ENCODE results near the gene CHIC2. TPM values are rescaled to one million over a fixed set of nuclear protein-coding genes. Genes with fewer than 3 reads are reported as not detected.

The CHIC2 gene
- total RNA-seq, 1 donor from 2014 or later: 22.5 TPM

- Mint-ChIP-seq H3K4me1 (ENCODE audit: low read depth) (no peaks in the 10 kb centered on the region), H3K27me3 (ENCODE audit: low read depth) (no peaks in the 10 kb centered on the region), H3K36me3 (ENCODE audit: low read depth) (peaks cover 9% of the 10 kb centered on the region), H3K4me3 (ENCODE audit: low read depth) (no peak overlapping the region), H3K27ac (no peak overlapping the region), H3K9me3 (no peaks in the 10 kb centered on the region)
- intact Hi-C loops (cut with micrococcal nuclease): no loop called here
- no peak for DNase-seq (ENCODE audit: low spot score)
Measured at GRCh38 chr4:54015423-54016030, 48.9 kb downstream of the CHIC2 start.

DNA sequence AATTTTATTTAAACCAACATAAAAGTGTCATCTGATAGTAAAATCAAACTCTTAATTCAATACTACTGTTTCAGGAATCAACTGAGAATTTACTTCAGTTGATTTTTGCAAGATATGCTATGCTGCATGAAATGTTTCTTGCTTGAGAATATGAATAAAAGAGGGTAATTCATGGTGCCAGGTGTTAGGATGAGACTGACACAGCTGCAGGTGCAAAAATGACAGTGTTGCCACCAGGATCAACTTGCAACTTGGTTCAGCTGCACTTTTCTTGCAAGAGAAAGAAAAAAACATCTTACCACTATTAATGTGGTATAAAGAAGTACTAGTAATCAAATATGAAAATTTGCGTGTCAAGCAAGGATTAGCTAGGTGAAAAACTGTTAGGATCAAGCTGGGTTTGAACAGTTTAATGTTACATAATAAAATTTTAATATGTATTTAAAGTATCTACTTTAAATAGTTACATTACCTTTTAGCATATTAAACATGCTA is 49.7 kb downstream of the CHIC2 start:
- Mint-ChIP-seq H3K27ac (no peak overlapping the region), H3K4me1 (ENCODE audit: low read depth) (no peaks in the 10 kb centered on the region), H3K9me3 (no peaks in the 10 kb centered on the region), H3K27me3 (ENCODE audit: low read depth) (no peaks in the 10 kb centered on the region), H3K4me3 (ENCODE audit: low read depth) (no peak overlapping the region), H3K36me3 (ENCODE audit: low read depth) (peaks cover 14% of the 10 kb centered on the region)
- no peak for DNase-seq (ENCODE audit: low spot score)
- intact Hi-C loops (cut with micrococcal nuclease): no loop called here

DNA sequence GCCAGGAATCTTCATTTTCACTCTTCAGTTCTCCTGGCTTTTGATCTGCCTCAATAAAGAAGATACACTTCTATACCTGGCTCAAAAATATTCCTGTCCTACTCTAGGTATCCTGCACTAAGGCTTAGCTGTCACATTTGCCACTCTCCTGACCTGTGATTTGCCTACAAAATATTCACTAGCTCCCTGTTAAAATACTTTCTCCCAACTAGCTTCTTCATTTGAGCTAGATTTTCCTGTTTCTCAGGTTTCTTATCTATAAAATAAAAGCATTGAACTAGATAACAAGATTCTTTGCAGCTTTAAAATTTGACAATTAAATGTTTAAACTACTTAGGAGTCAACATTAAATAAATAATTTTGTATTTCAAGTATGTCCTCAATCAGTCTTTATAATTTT is 53.2 kb downstream of the CHIC2 start:
- H3K27ac Mint-ChIP-seq: no peak overlapping the region
- intact Hi-C loops (cut with micrococcal nuclease): no loop called here
- peaks cover 26% of the 10 kb centered on the region for H3K36me3 Mint-ChIP-seq (ENCODE audit: low read depth)
- no peak for DNase-seq (ENCODE audit: low spot score)
- H3K27me3 Mint-ChIP-seq (ENCODE audit: low read depth): no peaks in the 10 kb centered on the region
- no peaks in the 10 kb centered on the region for H3K9me3 Mint-ChIP-seq
- H3K4me1 Mint-ChIP-seq (ENCODE audit: low read depth): no peaks in the 10 kb centered on the region
- H3K4me3 Mint-ChIP-seq (ENCODE audit: low read depth): no peak overlapping the region

GRCh38 chr4:54006755-54007154 is 57.6 kb downstream of the CHIC2 start:
- intact Hi-C loops (cut with micrococcal nuclease): loop anchor here (5.0 kb wide), 1 partner anchor 51 kb away; no protein-coding TSS in a partner anchor
- peaks cover 51% of the 10 kb centered on the region for H3K36me3 Mint-ChIP-seq (ENCODE audit: low read depth)
- no peak overlapping the region for H3K27ac Mint-ChIP-seq
- no peak for DNase-seq (ENCODE audit: low spot score)
- H3K4me1 Mint-ChIP-seq (ENCODE audit: low read depth): peaks cover 6% of the 10 kb centered on the region
- H3K4me3 Mint-ChIP-seq (ENCODE audit: low read depth): no peak overlapping the region
- H3K27me3 Mint-ChIP-seq (ENCODE audit: low read depth): no peaks in the 10 kb centered on the region
- no peaks in the 10 kb centered on the region for H3K9me3 Mint-ChIP-seq

DNA sequence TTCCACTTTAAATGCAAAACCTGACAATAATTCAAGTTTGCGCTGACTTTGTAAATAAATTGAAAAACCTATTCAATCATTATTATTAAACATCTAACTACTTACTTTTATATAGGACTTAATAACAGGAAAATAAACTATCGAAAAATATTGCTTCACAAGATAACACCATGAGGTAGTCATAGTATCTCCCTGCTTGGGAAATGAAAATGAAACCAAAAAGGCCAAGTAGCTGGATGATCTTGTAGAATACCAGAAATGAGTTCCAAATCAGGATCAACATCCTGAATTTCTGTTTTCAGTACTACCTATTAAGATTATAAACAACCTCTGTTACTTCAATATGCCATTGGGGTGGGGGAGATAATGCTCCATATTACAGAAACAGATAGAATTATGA is 58.9 kb downstream of the CHIC2 start:
- Mint-ChIP-seq H3K27me3 (ENCODE audit: low read depth) (no peaks in the 10 kb centered on the region), H3K9me3 (no peaks in the 10 kb centered on the region), H3K27ac (no peak overlapping the region), H3K4me1 (ENCODE audit: low read depth) (peaks cover 7% of the 10 kb centered on the region), H3K36me3 (ENCODE audit: low read depth) (peaks cover 48% of the 10 kb centered on the region), H3K4me3 (ENCODE audit: low read depth) (no peak overlapping the region)
- no peak for DNase-seq (ENCODE audit: low spot score)
- intact Hi-C loops (cut with micrococcal nuclease): loop anchor here (5.0 kb wide), 1 partner anchor 52 kb away; no protein-coding TSS in a partner anchor

DNA sequence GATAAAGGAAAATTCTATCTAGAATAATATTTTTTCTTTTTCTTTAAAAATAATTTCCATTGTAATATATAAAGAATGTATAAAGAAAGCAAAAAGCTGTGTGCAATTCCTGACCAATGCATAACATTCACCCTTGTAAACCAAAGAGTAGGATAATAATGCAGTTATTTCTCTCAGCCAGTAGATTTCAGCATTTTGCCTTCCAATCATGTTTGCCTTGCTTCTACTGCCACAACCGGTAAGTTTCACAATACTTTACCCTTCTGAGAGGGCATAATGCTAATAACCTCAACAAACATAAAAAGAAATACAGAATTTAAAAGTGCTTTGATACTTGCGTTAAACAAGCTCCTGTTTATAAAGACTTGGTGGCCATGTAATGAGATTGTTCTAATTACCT is 59.9 kb downstream of the CHIC2 start:
- peaks cover 7% of the 10 kb centered on the region for H3K4me1 Mint-ChIP-seq (ENCODE audit: low read depth)
- H3K27ac Mint-ChIP-seq: no peak overlapping the region
- H3K4me3 Mint-ChIP-seq (ENCODE audit: low read depth): no peak overlapping the region
- intact Hi-C loops (cut with micrococcal nuclease): no loop called here
- no peaks in the 10 kb centered on the region for H3K9me3 Mint-ChIP-seq
- H3K27me3 Mint-ChIP-seq (ENCODE audit: low read depth): no peaks in the 10 kb centered on the region
- DNase-seq (ENCODE audit: low spot score): no peak
- peaks cover 45% of the 10 kb centered on the region for H3K36me3 Mint-ChIP-seq (ENCODE audit: low read depth)

DNA sequence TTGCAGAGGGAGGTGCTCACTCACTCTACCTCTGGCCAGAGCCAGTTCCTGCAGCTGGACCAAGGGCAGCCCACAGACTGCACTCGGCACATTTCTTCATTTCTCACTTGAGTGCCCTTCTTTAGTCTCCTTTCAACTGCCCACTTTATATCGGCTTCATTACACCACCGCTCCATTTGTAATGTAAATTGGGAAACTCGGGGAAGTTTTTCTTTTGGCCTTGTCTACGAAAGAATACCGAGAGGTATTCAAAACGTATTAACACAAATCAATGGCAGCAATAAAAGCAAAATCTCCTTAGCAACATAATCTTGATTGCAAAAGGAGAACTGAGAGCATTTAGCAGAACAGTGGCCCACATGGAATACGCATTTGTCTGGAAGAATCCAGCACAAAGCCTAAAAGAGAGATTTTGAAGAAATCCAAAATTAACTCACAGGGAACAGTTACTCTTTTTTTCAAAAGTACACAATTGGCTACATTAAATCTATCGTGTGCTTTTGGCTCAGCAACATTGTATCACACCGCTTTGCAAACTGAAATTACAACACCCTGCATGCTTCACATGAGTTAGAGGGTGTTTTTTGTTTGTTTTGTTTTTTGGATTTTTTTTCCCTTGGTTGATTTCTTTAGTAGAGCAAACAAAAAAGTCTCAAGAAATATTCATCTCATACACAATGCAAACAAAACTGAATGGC is 62.6 kb downstream of the CHIC2 start:
- H3K4me3 Mint-ChIP-seq (ENCODE audit: low read depth): no peak overlapping the region
- H3K36me3 Mint-ChIP-seq (ENCODE audit: low read depth): peaks cover 38% of the 10 kb centered on the region
- no peak for DNase-seq (ENCODE audit: low spot score)
- no peaks in the 10 kb centered on the region for H3K27me3 Mint-ChIP-seq (ENCODE audit: low read depth)
- H3K27ac Mint-ChIP-seq: no peak overlapping the region
- no peaks in the 10 kb centered on the region for H3K9me3 Mint-ChIP-seq
- peaks cover 7% of the 10 kb centered on the region for H3K4me1 Mint-ChIP-seq (ENCODE audit: low read depth)
- intact Hi-C loops (cut with micrococcal nuclease): no loop called here

DNA sequence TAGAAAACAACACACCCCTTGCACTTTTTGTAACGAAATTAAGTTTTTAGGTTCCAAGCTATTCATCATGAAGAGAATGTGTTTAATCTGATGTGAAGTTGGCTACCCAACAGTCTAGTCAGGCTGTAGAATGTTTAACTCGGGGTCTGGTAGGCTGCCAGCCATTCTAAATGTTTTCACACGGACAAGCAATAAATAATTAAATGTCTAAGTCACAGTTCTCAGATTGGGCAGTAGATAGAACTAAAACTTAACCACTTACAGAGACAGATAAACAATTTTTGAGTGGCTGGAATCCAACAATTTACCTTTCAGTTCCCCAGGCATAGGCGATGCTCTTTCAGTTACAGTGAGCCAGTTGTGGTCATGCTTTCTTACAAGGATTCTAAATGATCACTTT is 66.5 kb downstream of the CHIC2 start:
- no peak for DNase-seq (ENCODE audit: low spot score)
- intact Hi-C loops (cut with micrococcal nuclease): no loop called here
- Mint-ChIP-seq H3K4me3 (ENCODE audit: low read depth) (no peak overlapping the region), H3K4me1 (ENCODE audit: low read depth) (peaks cover 1% of the 10 kb centered on the region), H3K36me3 (ENCODE audit: low read depth) (peaks cover 11% of the 10 kb centered on the region), H3K27me3 (ENCODE audit: low read depth) (no peaks in the 10 kb centered on the region), H3K9me3 (no peaks in the 10 kb centered on the region), H3K27ac (no peak overlapping the region)

GRCh38 chr4:53994382-53995102 is 69.9 kb downstream of the CHIC2 start:
- no peaks in the 10 kb centered on the region for H3K27me3 Mint-ChIP-seq (ENCODE audit: low read depth)
- H3K27ac Mint-ChIP-seq: no peak overlapping the region
- H3K4me3 Mint-ChIP-seq (ENCODE audit: low read depth): no peak overlapping the region
- H3K9me3 Mint-ChIP-seq: no peaks in the 10 kb centered on the region
- intact Hi-C loops (cut with micrococcal nuclease): loop anchor here (5.0 kb wide), 1 partner anchor 68 kb away; the partner anchor contains the start of gene CHIC2
- H3K4me1 Mint-ChIP-seq (ENCODE audit: low read depth): no peaks in the 10 kb centered on the region
- no peak for DNase-seq (ENCODE audit: low spot score)
- H3K36me3 Mint-ChIP-seq (ENCODE audit: low read depth): no peaks in the 10 kb centered on the region

- no peaks in the 10 kb centered on the region for H3K27me3 Mint-ChIP-seq (ENCODE audit: low read depth)
- no peak for DNase-seq (ENCODE audit: low spot score)
- H3K36me3 Mint-ChIP-seq (ENCODE audit: low read depth): no peaks in the 10 kb centered on the region
- no peaks in the 10 kb centered on the region for H3K9me3 Mint-ChIP-seq
- intact Hi-C loops (cut with micrococcal nuclease): loop anchor here (5.0 kb wide), 1 partner anchor 70 kb away; the partner anchor contains the start of gene CHIC2
- no peak overlapping the region for H3K4me3 Mint-ChIP-seq (ENCODE audit: low read depth)
- H3K4me1 Mint-ChIP-seq (ENCODE audit: low read depth): no peaks in the 10 kb centered on the region
- H3K27ac Mint-ChIP-seq: no peak overlapping the region
Measured at GRCh38 chr4:53992785-53993184, 71.6 kb downstream of the CHIC2 start.

DNA sequence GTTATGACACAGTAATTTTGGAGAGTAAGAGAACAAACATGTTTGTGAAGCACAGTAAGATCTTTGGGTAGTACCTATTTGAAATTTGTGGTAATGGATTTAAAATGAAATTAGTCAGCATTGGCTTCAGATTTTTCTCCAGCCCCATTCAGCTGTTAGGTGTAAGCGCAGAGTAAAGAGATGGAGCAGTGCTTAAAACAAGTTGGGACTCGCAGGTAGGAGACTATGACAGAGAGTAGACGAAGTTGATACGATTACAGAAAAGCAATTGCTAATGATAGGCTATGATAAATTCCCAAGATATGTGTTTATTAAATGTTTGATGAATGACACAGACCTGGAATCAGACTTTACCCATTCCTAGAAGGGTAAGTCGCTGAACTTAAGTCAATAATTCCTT is 72.6 kb downstream of the CHIC2 start:
- Mint-ChIP-seq H3K4me3 (ENCODE audit: low read depth) (no peak overlapping the region), H3K36me3 (ENCODE audit: low read depth) (no peaks in the 10 kb centered on the region), H3K9me3 (no peaks in the 10 kb centered on the region), H3K4me1 (ENCODE audit: low read depth) (no peaks in the 10 kb centered on the region), H3K27ac (no peak overlapping the region), H3K27me3 (ENCODE audit: low read depth) (no peaks in the 10 kb centered on the region)
- no peak for DNase-seq (ENCODE audit: low spot score)
- intact Hi-C loops (cut with micrococcal nuclease): loop anchor here (5.0 kb wide), 1 partner anchor 70 kb away; the partner anchor contains the start of gene CHIC2

GRCh38 chr4:53990641-53991040 is 73.8 kb downstream of the CHIC2 start:
- no peaks in the 10 kb centered on the region for H3K27me3 Mint-ChIP-seq (ENCODE audit: low read depth)
- H3K36me3 Mint-ChIP-seq (ENCODE audit: low read depth): no peaks in the 10 kb centered on the region
- H3K9me3 Mint-ChIP-seq: no peaks in the 10 kb centered on the region
- intact Hi-C loops (cut with micrococcal nuclease): loop anchor here (5.0 kb wide), 1 partner anchor 72 kb away; the partner anchor contains the start of gene CHIC2
- no peaks in the 10 kb centered on the region for H3K4me1 Mint-ChIP-seq (ENCODE audit: low read depth)
- no peak for DNase-seq (ENCODE audit: low spot score)
- H3K27ac Mint-ChIP-seq: no peak overlapping the region
- H3K4me3 Mint-ChIP-seq (ENCODE audit: low read depth): no peak overlapping the region

- no peaks in the 10 kb centered on the region for H3K36me3 Mint-ChIP-seq (ENCODE audit: low read depth)
- no peak overlapping the region for H3K27ac Mint-ChIP-seq
Measured at GRCh38 chr4:53987761-53988171, 76.6 kb downstream of the CHIC2 start.

More at GRCh38 chr4:53987761-53988171, 76.6 kb downstream of the CHIC2 start:
- Mint-ChIP-seq H3K4me3 (ENCODE audit: low read depth) (no peak overlapping the region), H3K4me1 (ENCODE audit: low read depth) (no peaks in the 10 kb centered on the region), H3K27me3 (ENCODE audit: low read depth) (no peaks in the 10 kb centered on the region), H3K9me3 (no peaks in the 10 kb centered on the region)
- intact Hi-C loops (cut with micrococcal nuclease): no loop called here
- DNase-seq (ENCODE audit: low spot score): no peak
